ENCODE data around the gene MAP3K2.

DNA sequence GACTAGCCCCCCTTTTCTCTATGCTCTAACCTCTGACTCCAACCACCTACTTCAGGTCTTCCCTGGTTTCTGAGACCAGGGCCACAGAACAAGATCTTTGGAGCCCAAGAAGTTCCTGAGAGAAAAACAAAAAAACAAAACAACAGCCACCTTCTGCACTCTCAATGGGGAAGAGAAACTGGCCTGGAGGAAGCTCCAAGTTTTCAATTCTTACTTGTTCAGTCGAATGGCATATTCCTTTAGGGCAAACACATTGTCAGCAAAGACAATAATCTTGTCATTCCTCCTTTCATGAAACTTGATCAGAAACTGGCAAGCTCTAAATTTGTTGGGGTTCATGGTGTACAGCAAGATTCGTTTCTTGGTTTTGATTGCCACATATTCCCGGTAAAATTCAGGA lies 108.8 kb downstream of the MAP3K2 start:
- TF ChIP-seq, protein P1, sequence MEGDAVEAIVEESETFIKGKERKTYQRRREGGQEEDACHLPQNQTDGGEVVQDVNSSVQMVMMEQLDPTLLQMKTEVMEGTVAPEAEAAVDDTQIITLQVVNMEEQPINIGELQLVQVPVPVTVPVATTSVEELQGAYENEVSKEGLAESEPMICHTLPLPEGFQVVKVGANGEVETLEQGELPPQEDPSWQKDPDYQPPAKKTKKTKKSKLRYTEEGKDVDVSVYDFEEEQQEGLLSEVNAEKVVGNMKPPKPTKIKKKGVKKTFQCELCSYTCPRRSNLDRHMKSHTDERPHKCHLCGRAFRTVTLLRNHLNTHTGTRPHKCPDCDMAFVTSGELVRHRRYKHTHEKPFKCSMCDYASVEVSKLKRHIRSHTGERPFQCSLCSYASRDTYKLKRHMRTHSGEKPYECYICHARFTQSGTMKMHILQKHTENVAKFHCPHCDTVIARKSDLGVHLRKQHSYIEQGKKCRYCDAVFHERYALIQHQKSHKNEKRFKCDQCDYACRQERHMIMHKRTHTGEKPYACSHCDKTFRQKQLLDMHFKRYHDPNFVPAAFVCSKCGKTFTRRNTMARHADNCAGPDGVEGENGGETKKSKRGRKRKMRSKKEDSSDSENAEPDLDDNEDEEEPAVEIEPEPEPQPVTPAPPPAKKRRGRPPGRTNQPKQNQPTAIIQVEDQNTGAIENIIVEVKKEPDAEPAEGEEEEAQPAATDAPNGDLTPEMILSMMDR (IDR thresholded peaks at IDR 0.05), result no peak
- no peak for TF ChIP-seq POLR2A (IDR thresholded peaks at IDR 0.05)
